NCI-H2107 treated with DMSO at 0.1 percent for 48 hours (cell line): ENCODE data around the gene SLC6A17.

Experiments
- DNase-seq: peaks from one replicate; lab custom pipeline; 2025; ENCODE audit not compliant: unreplicated experiment; lab: John Stamatoyannopoulos, UW

SLC6A17 gene

DNA sequence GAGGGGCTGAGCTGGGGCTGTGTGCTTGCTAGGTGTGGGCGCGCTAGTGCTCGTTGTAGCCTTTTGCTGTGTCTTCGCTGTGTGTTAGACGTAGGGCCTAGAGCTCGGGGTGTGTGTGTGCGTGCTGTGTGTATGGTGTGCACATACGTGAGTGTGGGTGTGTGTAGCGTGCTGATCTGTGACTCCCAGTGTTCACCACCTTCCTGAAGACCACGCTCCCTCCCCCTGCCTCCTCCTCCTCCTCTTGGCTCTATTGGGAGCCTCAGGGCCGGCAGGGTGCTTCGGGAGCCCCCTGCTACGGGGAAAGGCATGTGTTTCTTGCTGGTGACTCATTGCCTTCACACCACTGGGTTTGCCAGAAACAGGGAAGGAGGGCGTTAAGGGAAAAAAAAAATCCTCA lies 50.4 kb downstream of the SLC6A17 start:
- DNase-seq: no peak

- no peak for DNase-seq
These were observed 51.0 kb downstream of the SLC6A17 start for GRCh38 chr1:110201157-110201825.

- peak; percentile 74 for DNase-seq
These were observed 52.8 kb downstream of the SLC6A17 start for GRCh38 chr1:110203021-110203661.

DNA sequence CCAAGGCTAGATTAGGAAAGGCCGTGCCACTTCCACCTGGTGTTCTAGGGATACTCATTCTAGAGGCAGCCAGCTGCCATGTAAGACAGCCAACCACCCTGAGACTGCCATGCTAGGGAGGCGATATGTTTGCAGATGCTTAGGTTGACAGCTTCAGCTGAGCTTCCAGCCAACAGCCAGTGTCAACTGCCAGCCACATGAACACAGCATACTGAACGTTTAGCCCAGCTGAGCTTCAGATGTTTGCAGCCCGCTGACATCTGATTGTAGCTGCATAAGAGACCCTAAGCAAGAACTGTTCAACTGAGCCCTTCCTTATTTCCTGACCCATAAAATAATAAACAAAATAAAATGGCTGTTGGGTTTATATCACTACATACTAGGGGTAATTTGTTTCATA lies 54.9 kb downstream of the SLC6A17 start:
- DNase-seq: no peak

- no peak for DNase-seq
These were observed 55.4 kb downstream of the SLC6A17 start for GRCh38 chr1:110205591-110206155.

DNA sequence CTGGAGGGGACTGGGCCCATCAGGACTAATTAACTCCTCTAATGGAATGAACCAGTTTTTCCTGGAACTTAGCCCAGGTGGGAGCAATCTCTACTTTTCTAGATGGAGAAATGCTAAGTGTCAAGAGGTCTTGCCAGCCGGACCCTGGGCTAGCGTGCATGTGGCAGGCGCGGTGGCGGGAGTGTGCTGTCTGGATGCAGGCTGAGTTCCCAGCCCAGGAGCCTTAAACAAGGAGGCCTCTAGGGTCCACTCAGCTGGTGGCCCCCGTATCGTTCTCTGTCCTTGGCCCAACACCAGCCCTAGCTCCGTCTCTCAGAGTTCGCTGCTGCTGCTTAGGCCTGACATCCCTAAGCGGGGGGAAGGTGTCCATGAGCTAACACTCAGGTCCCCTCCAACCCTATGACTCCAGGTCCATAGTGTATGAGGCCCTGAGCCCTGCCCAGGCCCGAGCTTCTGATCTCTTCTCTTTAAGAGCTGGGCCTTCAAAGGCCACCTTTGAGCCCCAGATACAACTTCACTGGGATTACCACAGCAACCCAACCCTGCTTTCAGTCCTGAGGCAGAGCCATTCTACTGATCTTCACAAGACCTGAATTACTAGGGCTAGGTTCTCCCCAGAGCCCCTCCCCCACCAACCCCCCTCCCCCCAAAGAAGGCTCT lies 56.1 kb downstream of the SLC6A17 start:
- no peak for DNase-seq

GRCh38 chr1:110207831-110208230 lies 57.5 kb downstream of the SLC6A17 start:
- DNase-seq: peak; percentile 53

- DNase-seq: peak; percentile 46
These were observed 58.8 kb downstream of the SLC6A17 start for GRCh38 chr1:110208916-110209645.

DNA sequence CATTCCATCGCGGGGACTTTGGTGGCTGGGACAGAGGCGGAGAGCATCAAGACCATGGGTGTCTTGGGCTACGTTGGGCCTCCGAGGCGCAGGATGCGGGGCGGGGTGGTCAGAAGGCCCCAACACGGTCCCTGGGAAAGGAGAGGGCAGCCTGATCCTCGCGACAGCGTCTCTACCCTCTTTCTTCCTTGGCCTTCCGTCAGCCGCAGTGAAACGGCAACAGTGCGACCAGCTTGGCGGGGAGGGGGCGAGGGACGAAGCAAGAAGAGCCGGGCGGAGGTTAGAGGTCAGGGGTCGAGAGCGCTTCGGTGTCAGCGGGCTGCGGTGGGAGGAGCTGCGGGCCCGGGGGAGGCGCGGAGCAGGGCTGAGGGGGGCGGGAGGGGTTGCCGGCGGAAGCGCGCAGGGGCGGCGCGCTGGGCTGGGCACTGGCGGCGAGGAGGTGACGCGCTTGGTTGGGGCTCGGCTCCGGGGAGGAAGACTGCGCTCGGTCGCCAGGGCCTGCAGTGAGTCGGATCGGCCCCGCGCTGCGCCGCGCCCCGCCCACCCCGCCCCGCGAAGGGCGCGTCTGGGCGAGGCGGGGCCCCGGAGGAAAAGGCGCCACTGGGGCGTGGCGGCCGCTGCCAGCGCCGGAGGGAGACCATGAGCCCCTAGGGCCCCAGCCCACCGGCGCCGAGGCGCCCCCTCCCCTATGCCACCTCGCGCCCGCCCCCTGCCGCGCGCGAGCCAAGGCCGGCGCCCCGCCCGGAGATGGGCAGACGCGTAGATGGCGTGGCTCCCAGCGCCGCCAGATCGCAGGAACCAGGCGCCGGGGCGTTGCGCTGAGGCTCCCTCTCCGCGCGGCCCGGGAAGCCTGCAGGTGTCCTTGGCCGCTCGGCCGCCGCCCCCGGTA lies 59.7 kb downstream of the SLC6A17 start, which contains the start of gene KCNC4:
TSS of gene KCNC4 (plus strand) at position 600 of the 889 bp plus-strand sequence. CDS start 1,186 bp downstream, outside the sequence.
- peak; percentile 57 for DNase-seq

DNA sequence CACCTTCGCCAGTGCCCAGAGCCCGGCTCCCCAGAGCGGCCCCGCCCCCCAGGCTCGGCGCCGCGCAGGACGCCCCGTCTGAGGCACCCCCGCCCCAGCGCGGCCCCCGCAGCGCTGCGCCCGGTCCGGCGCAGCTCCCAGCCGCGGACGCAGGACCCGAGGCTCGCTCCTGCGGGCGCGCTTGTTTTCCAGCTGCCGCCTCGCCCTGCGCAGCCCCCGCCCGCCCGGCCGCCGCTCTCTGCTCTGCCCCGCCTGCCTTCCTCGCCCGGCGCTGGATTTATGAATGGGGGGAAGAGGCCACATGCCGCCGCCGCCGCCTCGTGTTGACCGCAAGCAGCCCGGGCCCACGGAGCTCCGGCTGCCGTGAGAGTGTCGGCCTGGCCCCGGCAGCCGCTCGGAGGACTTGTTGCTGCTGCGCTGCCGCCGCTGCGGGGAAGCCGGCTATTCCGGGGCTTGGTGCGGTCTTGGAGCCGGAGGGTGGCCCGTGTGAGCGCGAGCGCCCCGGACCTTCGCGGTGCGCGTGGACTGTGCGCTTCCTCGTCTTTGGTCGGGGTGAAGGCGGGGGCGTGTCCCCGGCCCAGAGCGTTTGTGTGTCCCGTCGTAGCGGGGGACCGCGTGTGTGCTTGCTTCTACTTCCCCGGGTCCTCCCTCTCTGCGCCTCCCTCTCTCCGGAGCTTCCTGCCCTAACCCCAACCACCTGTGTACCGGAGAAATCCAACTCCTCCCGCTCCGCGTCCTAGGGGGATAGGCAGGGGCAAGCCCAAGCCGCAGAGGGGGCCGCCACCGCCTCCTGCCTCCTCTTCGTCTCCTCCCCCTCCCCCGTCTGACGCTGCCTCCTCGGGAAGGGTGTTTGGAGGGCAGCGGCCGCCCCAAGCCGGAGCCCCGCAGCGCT lies 60.6 kb downstream of the SLC6A17 start:
- no peak for DNase-seq

DNA sequence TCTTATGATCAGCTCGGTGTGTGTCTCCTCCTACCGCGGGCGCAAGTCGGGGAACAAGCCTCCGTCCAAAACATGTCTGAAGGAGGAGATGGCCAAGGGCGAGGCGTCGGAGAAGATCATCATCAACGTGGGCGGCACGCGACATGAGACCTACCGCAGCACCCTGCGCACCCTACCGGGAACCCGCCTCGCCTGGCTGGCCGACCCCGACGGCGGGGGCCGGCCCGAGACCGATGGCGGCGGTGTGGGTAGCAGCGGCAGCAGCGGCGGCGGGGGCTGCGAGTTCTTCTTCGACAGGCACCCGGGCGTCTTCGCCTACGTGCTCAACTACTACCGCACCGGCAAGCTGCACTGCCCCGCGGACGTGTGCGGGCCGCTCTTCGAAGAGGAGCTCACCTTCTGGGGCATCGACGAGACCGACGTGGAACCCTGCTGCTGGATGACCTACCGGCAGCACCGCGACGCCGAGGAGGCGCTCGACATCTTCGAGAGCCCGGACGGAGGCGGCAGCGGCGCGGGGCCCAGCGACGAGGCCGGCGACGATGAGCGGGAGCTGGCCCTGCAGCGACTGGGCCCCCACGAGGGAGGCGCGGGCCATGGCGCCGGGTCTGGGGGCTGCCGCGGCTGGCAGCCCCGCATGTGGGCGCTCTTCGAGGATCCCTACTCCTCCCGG lies 61.3 kb downstream of the SLC6A17 start:
- DNase-seq: peak; percentile 9

GRCh38 chr1:110212169-110213142 lies 62.2 kb downstream of the SLC6A17 start:
- peak; percentile 49 for DNase-seq

DNA sequence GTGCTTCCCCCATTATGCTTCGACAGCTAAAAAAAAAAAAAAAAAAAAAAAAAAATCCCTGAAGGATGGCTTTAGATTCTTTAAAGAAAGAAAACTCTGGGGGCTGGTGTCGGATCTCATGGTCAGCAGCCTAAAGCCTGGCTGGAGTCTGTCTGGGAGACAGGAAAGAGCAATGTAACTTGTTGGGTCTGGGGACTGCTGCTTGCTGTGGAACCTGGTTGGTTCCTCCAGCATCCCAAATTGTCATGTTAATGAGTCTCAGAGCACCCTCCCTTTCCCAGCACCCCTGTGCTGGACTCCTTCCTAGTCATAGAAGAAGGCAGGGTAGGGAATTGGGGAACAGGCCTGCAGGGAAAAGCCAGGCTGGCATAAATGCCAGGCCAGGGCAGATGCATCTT lies 62.8 kb downstream of the SLC6A17 start:
- no peak for DNase-seq

GRCh38 chr1:110214454-110215404 lies 64.4 kb downstream of the SLC6A17 start:
- DNase-seq: no peak

- no peak for DNase-seq
These were observed 65.6 kb downstream of the SLC6A17 start for GRCh38 chr1:110215621-110216515.
